HepG2 (cell line): Measurements from ENCODE around the gene NFE2L2. TPM values are rescaled to one million over a fixed set of nuclear protein-coding genes. Genes with fewer than 3 reads are reported as not detected.
A peak's percentile ranks its signal among the peaks of the same experiment; 100 is the strongest.

Source experiments
- ATF4 ChIP-seq, 2 experiments: fragments of 450-650 bp in 1 of 2; sonication (generic) in 1 of 2; formaldehyde crosslinking; IDR thresholded peaks; 2 replicates each; pipeline versions ENCODE4 v1.5.0 to v1.8.0; 2020 to 2022; ENCODE audit warnings: mild to moderate bottlenecking in 1 of 2, missing genetic modification reagents in 1 of 2
- BCLAF1 ChIP-seq: fragments of 450-650 bp; IDR thresholded peaks from 2 replicates; pipeline ENCODE4 v1.6.1; 2017; ENCODE audit warnings: mild to moderate bottlenecking
- FOXA3 ChIP-seq: IDR thresholded peaks from 2 replicates; pipeline ENCODE4 v1.6.1; 2016; ENCODE audit warnings: missing genetic modification reagents, missing compliant biosample characterization
- HNF4A ChIP-seq: sonication (generic); formaldehyde crosslinking; IDR thresholded peaks from 2 replicates; pipeline ENCODE4 v1.4.0; 2020; ENCODE audit warnings: missing genetic modification reagents
- NCOA2 ChIP-seq: sonication (generic); formaldehyde crosslinking; IDR thresholded peaks from 2 replicates; pipeline ENCODE4 v1.8.0; 2022; ENCODE audit warnings: inconsistent platforms
- PTBP1 ChIP-seq: fragments of 200-400 bp; formaldehyde crosslinking; IDR thresholded peaks from 2 replicates; pipeline ENCODE4 v1.6.1; 2018; ENCODE audit warnings: low read length, low read depth; ENCODE audit not compliant: poor library complexity, severe bottlenecking
- REPIN1 ChIP-seq: sonication (generic); formaldehyde crosslinking; IDR thresholded peaks from 2 replicates; pipeline ENCODE4 v1.8.0; 2022; ENCODE audit warnings: missing genetic modification reagents, low read depth, mild to moderate bottlenecking, borderline replicate concordance
- STAG1 ChIP-seq: sonication (generic); formaldehyde crosslinking; IDR thresholded peaks from 2 replicates; pipeline ENCODE4 v1.4.0; 2020; ENCODE audit warnings: missing genetic modification reagents
- TAF15 ChIP-seq: fragments of 200-400 bp; formaldehyde crosslinking; IDR thresholded peaks from one replicate; pipeline ENCODE4 v1.6.1; 2018; ENCODE audit warnings: mild to moderate bottlenecking, low read depth, low read length; ENCODE audit not compliant: poor library complexity, severe bottlenecking
- ZBTB2 ChIP-seq: sonication (generic); formaldehyde crosslinking; IDR thresholded peaks from 2 replicates; pipeline ENCODE4 v1.8.0; 2022; ENCODE audit warnings: low read depth, missing genetic modification reagents
- polyA plus RNA-seq, 8 experiments: library from polyadenylated mRNA; depleted of rRNA in 3 of 8; stranded (reverse) in 7 of 8; unstranded in 1 of 8; fragments of >200 nt; fragmentation: Illumina TruSeq in 4 of 8; extraction: Trizol in 4 of 8; gene quantifications; 2 replicates each; pipeline versions ENCODE4 v1.2.1 to v1.2.3, GENCODE V29; 2011 to 2016; ENCODE audit warnings: low read depth in 4 of 8, missing spikeins in 1 of 8, mixed read lengths in 1 of 8; ENCODE audit not compliant: insufficient read depth in 1 of 8
- total RNA-seq, 5 experiments: library from RNA; depleted of rRNA; stranded (reverse); fragments of >200 nt; fragmentation: Illumina TruSeq; extraction: Trizol; gene quantifications; 2 replicates each; pipeline ENCODE4 v1.2.3, GENCODE V29; 2016; ENCODE audit warnings: low read depth in 1 of 5
- TF ChIP-seq, protein P1 (sequence below), 2 experiments: fragments of 450-650 bp in 1 of 2; sonication (generic) in 1 of 2; formaldehyde crosslinking in 1 of 2; IDR thresholded peaks; 2 replicates each; pipeline versions ENCODE4 v1.6.1 to v1.8.0; 2016 to 2022; ENCODE audit warnings: antibody characterized with exemption in 1 of 2, mild to moderate bottlenecking in 1 of 2, missing genetic modification reagents in 1 of 2

The NFE2L2 gene
- total and polyA plus RNA-seq, 2 of the 13 experiments (the other 11 are each of a cell fraction or from before 2014, with no cell fraction given) = 84.6 to 215 TPM

GRCh38 chr2:177254433-177255226, 9.9 kb downstream of the NFE2L2 start (continued):
- TF ChIP-seq TAF15 (no peak), FOXA3 (CRISPR knock-in tag) (peak; percentile 8; the same call in 1 of the 2 replicates), BCLAF1 (no peak), STAG1 (CRISPR knock-in tag) (peak; percentile 52), NCOA2 (CRISPR knock-in tag) (peak; percentile 23; the same call in 1 of the 2 replicates), REPIN1 (CRISPR knock-in tag) (peak; percentile 15; the same call in 1 of the 2 replicates), ATF4 (CRISPR knock-in tag; IDR thresholded peaks at IDR 0.05) (peak; percentile 25 to 58; a peak in 1 of 4 replicates), PTBP1 (no peak), HNF4A (CRISPR knock-in tag) (peak; percentile 62), ZBTB2 (CRISPR knock-in tag) (no peak)
- TF ChIP-seq, protein P1, sequence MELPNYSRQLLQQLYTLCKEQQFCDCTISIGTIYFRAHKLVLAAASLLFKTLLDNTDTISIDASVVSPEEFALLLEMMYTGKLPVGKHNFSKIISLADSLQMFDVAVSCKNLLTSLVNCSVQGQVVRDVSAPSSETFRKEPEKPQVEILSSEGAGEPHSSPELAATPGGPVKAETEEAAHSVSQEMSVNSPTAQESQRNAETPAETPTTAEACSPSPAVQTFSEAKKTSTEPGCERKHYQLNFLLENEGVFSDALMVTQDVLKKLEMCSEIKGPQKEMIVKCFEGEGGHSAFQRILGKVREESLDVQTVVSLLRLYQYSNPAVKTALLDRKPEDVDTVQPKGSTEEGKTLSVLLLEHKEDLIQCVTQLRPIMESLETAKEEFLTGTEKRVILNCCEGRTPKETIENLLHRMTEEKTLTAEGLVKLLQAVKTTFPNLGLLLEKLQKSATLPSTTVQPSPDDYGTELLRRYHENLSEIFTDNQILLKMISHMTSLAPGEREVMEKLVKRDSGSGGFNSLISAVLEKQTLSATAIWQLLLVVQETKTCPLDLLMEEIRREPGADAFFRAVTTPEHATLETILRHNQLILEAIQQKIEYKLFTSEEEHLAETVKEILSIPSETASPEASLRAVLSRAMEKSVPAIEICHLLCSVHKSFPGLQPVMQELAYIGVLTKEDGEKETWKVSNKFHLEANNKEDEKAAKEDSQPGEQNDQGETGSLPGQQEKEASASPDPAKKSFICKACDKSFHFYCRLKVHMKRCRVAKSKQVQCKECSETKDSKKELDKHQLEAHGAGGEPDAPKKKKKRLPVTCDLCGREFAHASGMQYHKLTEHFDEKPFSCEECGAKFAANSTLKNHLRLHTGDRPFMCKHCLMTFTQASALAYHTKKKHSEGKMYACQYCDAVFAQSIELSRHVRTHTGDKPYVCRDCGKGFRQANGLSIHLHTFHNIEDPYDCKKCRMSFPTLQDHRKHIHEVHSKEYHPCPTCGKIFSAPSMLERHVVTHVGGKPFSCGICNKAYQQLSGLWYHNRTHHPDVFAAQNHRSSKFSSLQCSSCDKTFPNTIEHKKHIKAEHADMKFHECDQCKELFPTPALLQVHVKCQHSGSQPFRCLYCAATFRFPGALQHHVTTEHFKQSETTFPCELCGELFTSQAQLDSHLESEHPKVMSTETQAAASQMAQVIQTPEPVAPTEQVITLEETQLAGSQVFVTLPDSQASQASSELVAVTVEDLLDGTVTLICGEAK (IDR thresholded peaks at IDR 0.05) = no peak
- TF ChIP-seq, protein P1 (CRISPR knock-in tag; IDR thresholded peaks at IDR 0.05) = no peak
